ENCODE results near the gene MED13L.

GRCh38 chr12:115975411-115975810, 302.1 kb downstream of the MED13L start:
- TF ChIP-seq POU6F1 (CRISPR knock-in tag; IDR thresholded peaks at IDR 0.05; ENCODE audit: borderline replicate concordance, low read depth) (no peak), ZNF565 (CRISPR knock-in tag; conservative IDR thresholded peaks at IDR 0.05; ENCODE audit: low read depth) (no peak), ZNF70 (CRISPR knock-in tag; IDR thresholded peaks at IDR 0.05) (no peak), RARB (CRISPR knock-in tag; IDR thresholded peaks at IDR 0.05) (no peak), ZC3H10 (CRISPR knock-in tag; IDR thresholded peaks at IDR 0.05) (no peak), BACH2 (CRISPR knock-in tag; IDR thresholded peaks at IDR 0.05; ENCODE audit: borderline replicate concordance) (no peak), ZFP30 (CRISPR knock-in tag; IDR thresholded peaks at IDR 0.05) (no peak), CREB5 (CRISPR knock-in tag; IDR thresholded peaks at IDR 0.05; ENCODE audit: low read depth) (no peak), ARNTL (CRISPR knock-in tag; IDR thresholded peaks at IDR 0.05; ENCODE audit: borderline replicate concordance, low read depth) (no peak), TCF4 (CRISPR knock-in tag; IDR thresholded peaks at IDR 0.05; ENCODE audit: borderline replicate concordance) (no peak), PPARA (CRISPR knock-in tag; IDR thresholded peaks at IDR 0.05; ENCODE audit: borderline replicate concordance) (no peak)
- TF ChIP-seq, protein P1, sequence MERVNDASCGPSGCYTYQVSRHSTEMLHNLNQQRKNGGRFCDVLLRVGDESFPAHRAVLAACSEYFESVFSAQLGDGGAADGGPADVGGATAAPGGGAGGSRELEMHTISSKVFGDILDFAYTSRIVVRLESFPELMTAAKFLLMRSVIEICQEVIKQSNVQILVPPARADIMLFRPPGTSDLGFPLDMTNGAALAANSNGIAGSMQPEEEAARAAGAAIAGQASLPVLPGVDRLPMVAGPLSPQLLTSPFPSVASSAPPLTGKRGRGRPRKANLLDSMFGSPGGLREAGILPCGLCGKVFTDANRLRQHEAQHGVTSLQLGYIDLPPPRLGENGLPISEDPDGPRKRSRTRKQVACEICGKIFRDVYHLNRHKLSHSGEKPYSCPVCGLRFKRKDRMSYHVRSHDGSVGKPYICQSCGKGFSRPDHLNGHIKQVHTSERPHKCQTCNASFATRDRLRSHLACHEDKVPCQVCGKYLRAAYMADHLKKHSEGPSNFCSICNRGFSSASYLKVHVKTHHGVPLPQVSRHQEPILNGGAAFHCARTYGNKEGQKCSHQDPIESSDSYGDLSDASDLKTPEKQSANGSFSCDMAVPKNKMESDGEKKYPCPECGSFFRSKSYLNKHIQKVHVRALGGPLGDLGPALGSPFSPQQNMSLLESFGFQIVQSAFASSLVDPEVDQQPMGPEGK (CRISPR knock-in tag; IDR thresholded peaks at IDR 0.05; ENCODE audit: borderline replicate concordance): no peak
